A549 (cell line): ENCODE data around the gene ERH.

Experiments used
- CEBPB ChIP-seq, 2 experiments: fragments of >200 bp in 1 of 2; sonication (Bioruptor Twin) in 1 of 2; formaldehyde crosslinking in 1 of 2; IDR thresholded peaks; 2 replicates each; pipeline ENCODE4 v1.6.1; 2012 to 2016
- ESRRA ChIP-seq: fragments of 150-350 bp; IDR thresholded peaks from 2 replicates; pipeline ENCODE4 v1.6.1; 2014; ENCODE audit warnings: mild to moderate bottlenecking, low read length, borderline replicate concordance
- KDM1A ChIP-seq: fragments of 200-600 bp; sonication (generic); IDR thresholded peaks from 2 replicates; pipeline ENCODE4 v1.6.1; 2016; ENCODE audit warnings: low read depth, mild to moderate bottlenecking
- MAFK ChIP-seq: fragments of 450-650 bp; IDR thresholded peaks from 2 replicates; pipeline ENCODE4 v1.6.1; 2014; ENCODE audit not compliant: partially characterized antibody
- MYC ChIP-seq: IDR thresholded peaks from 2 replicates; pipeline ENCODE4 v1.6.1; 2012; ENCODE audit warnings: mild to moderate bottlenecking, inconsistent platforms, low read length, improper control_type of control experiment, borderline replicate concordance
- NR3C1 ChIP-seq: fragments of >200 bp; sonication (Bioruptor Twin); formaldehyde crosslinking; IDR thresholded peaks from 3 replicates; pipeline ENCODE4 v1.6.1; 2017
- POLR2A ChIP-seq: IDR thresholded peaks from 2 replicates; pipeline ENCODE4 v1.6.1; 2012; ENCODE audit warnings: mild to moderate bottlenecking, low read length
- RAD21 ChIP-seq, 2 experiments: fragments of >200 bp in 1 of 2; sonication (Bioruptor Twin) in 1 of 2; formaldehyde crosslinking in 1 of 2; IDR thresholded peaks in 1 of 2; conservative IDR thresholded peaks in 1 of 2; 2 replicates in 1 of 2; 3 replicates in 1 of 2; pipeline ENCODE4 v1.6.1; 2012 to 2018; ENCODE audit warnings: inconsistent platforms in 1 of 2
- TF ChIP-seq, protein P1 (sequence below): fragments of >200 bp; sonication (Bioruptor Twin); formaldehyde crosslinking; IDR thresholded peaks from 3 replicates; pipeline ENCODE4 v1.5.1; 2016
- TF ChIP-seq, protein P2 (sequence below): IDR thresholded peaks from 2 replicates; pipeline ENCODE4 v1.6.1; 2012
- TF ChIP-seq, protein P3 (sequence below): fragments of 250-450 bp; sonication (Bioruptor Pico); IDR thresholded peaks from 2 replicates; pipeline ENCODE4 v1.5.0; 2021; ENCODE audit warnings: mild to moderate bottlenecking, moderate library complexity, borderline replicate concordance

DNA sequence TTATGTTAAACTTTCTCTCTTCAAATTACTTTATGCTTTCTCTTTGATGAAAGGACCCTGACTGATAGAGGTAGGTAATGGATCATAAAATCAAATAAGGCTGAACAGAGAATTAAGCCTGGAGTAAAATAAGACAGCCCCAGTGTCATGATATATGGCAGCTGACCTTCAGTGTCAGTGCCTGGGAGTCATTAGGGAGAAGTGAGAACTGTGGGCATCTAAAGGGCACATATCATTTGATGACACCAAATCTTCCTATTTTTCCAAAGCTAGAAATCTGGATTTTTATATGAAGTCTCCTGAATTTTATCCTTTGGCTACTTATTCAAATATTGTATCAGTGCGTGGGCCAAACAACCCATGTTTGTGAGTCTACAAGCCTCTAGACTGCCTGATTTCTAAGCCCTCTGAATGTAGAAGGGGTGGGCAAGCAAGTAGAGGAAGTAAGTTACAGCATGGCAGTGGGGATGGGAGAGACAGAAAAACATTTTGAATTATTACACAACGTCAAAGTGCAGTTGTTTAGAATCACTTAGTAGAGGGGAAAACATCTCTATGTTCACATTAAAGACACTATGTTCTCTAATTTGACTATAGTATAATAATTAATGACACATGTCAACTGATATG, 10.3 kb upstream of the ERH start:
- no peak for TF ChIP-seq KDM1A
- TF ChIP-seq, protein P1, sequence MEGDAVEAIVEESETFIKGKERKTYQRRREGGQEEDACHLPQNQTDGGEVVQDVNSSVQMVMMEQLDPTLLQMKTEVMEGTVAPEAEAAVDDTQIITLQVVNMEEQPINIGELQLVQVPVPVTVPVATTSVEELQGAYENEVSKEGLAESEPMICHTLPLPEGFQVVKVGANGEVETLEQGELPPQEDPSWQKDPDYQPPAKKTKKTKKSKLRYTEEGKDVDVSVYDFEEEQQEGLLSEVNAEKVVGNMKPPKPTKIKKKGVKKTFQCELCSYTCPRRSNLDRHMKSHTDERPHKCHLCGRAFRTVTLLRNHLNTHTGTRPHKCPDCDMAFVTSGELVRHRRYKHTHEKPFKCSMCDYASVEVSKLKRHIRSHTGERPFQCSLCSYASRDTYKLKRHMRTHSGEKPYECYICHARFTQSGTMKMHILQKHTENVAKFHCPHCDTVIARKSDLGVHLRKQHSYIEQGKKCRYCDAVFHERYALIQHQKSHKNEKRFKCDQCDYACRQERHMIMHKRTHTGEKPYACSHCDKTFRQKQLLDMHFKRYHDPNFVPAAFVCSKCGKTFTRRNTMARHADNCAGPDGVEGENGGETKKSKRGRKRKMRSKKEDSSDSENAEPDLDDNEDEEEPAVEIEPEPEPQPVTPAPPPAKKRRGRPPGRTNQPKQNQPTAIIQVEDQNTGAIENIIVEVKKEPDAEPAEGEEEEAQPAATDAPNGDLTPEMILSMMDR: no peak
- TF ChIP-seq MYC: no peak
- TF ChIP-seq RAD21 (conservative IDR thresholded peaks at IDR 0.05 in 1 of 2, IDR thresholded peaks at IDR 0.05 in 1 of 2): no peak
- TF ChIP-seq, protein P2, sequence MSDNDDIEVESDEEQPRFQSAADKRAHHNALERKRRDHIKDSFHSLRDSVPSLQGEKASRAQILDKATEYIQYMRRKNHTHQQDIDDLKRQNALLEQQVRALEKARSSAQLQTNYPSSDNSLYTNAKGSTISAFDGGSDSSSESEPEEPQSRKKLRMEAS: no peak
- TF ChIP-seq POLR2A: no peak
- TF ChIP-seq CEBPB (IDR thresholded peaks at IDR 0.05): no peak
- TF ChIP-seq ESRRA: no peak
- no peak for TF ChIP-seq NR3C1
- TF ChIP-seq, protein P3, sequence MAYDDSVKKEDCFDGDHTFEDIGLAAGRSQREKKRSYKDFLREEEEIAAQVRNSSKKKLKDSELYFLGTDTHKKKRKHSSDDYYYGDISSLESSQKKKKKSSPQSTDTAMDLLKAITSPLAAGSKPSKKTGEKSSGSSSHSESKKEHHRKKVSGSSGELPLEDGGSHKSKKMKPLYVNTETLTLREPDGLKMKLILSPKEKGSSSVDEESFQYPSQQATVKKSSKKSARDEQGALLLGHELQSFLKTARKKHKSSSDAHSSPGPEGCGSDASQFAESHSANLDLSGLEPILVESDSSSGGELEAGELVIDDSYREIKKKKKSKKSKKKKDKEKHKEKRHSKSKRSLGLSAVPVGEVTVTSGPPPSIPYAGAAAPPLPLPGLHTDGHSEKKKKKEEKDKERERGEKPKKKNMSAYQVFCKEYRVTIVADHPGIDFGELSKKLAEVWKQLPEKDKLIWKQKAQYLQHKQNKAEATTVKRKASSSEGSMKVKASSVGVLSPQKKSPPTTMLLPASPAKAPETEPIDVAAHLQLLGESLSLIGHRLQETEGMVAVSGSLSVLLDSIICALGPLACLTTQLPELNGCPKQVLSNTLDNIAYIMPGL (CRISPR knock-in tag): no peak
- no peak for TF ChIP-seq MAFK
